OCI-LY3 (cell line): ENCODE data around the gene LRRC1.

Source experiments
- H2AFZ ChIP-seq: fragments of 200-600, 300-600 bp; shearing (Covaris generic); 2 replicates; pipeline ENCODE4 v1.6.0; 2014; ENCODE audit warnings: antibody characterized with exemption, low read depth, low read length
- H3K27ac ChIP-seq: fragments of 200-600, 300-600 bp; sonication (generic); 2 replicates; pipeline ENCODE4 v1.5.1; 2014; ENCODE audit warnings: mild to moderate bottlenecking, low read length, moderate library complexity, mixed read lengths
- H3K27me3 ChIP-seq: fragments of 200-600, 300-600 bp; sonication (generic); 2 replicates; pipeline ENCODE4 v1.6.1; 2014; ENCODE audit warnings: low read depth, low read length, mixed read lengths
- H3K36me3 ChIP-seq: fragments of 200-600, 300-600 bp; sonication (generic); replicated peaks from 2 replicates; pipeline ENCODE3; 2014; ENCODE audit warnings: low read depth, low read length, mixed read lengths
- H3K4me1 ChIP-seq: fragments of 300-600, 200-600 bp; sonication (generic); 2 replicates; pipeline ENCODE4 v1.6.1; 2014; ENCODE audit warnings: low read length, mixed read lengths
- H3K4me2 ChIP-seq: fragments of 200-600, 300-600 bp; sonication (generic); 2 replicates; pipeline ENCODE4 v1.6.1; 2014; ENCODE audit warnings: low read length, mixed read lengths
- H3K4me3 ChIP-seq: fragments of 300-600, 200-600 bp; sonication (generic); 2 replicates; pipeline ENCODE4 v1.5.1; 2014; ENCODE audit warnings: antibody characterized with exemption, mild to moderate bottlenecking, low read length, moderate library complexity
- H3K79me2 ChIP-seq: fragments of 300-600, 200-600 bp; shearing (Covaris generic); 2 replicates; pipeline ENCODE4 v1.6.1; 2014; ENCODE audit warnings: mild to moderate bottlenecking, low read length, mixed read lengths
- H3K9ac ChIP-seq: fragments of 300-600, 200-600 bp; shearing (Covaris generic); 2 replicates; pipeline ENCODE4 v1.6.0; 2014; ENCODE audit warnings: mild to moderate bottlenecking, low read length, moderate library complexity
- H3K9me3 ChIP-seq: fragments of 200-600, 300-600 bp; shearing (Covaris generic); 2 replicates; pipeline ENCODE4 v1.6.1; 2014; ENCODE audit warnings: low read length, mixed read lengths; ENCODE audit not compliant: insufficient read depth
- H4K20me1 ChIP-seq: fragments of 200-600, 300-600 bp; sonication (generic); 2 replicates; pipeline ENCODE4 v1.6.1; 2016; ENCODE audit warnings: low read length, mixed read lengths; ENCODE audit not compliant: insufficient read depth
- CTCF ChIP-seq: fragments of 200-600, 300-600 bp; sonication (generic); IDR thresholded peaks from 2 replicates; pipeline ENCODE4 v1.5.1; 2014; ENCODE audit warnings: antibody characterized with exemption, low read length, low read depth
- EZH2phosphoT487 ChIP-seq: fragments of 200-600 bp; shearing (Covaris generic); IDR thresholded peaks from 2 replicates; pipeline ENCODE4 v1.6.1; 2018; ENCODE audit warnings: antibody characterized with exemption, mixed run types, low read depth

The LRRC1 gene

GRCh38 chr6:53808302-53808881 is 13.6 kb downstream of the LRRC1 start:
- Histone ChIP-seq H3K36me3 (no peaks in the 10 kb centered on the region), H4K20me1 (no peaks in the 10 kb centered on the region), H3K4me2 (no peak overlapping the region), H3K27me3 (no peaks in the 10 kb centered on the region), H3K9ac (no peak overlapping the region), H3K27ac (no peak overlapping the region), H3K9me3 (no peaks in the 10 kb centered on the region), H3K4me1 (peaks cover 45% of the 10 kb centered on the region), H3K4me3 (no peak overlapping the region), H3K79me2 (peaks cover 15% of the 10 kb centered on the region; the same call in 1 of the 2 replicates), H2AFZ (no peak overlapping the region)
- TF ChIP-seq CTCF (no peak), EZH2phosphoT487 (no peak)

GRCh38 chr6:53809691-53810090 is 14.9 kb downstream of the LRRC1 start:
- Histone ChIP-seq H3K36me3 (no peaks in the 10 kb centered on the region), H3K9me3 (no peaks in the 10 kb centered on the region), H3K79me2 (peaks cover 16% of the 10 kb centered on the region; the same call in 1 of the 2 replicates), H3K9ac (no peak overlapping the region), H3K4me3 (no peak overlapping the region), H2AFZ (no peak overlapping the region), H3K27me3 (no peaks in the 10 kb centered on the region), H3K4me1 (peaks cover 57% of the 10 kb centered on the region), H3K4me2 (no peak overlapping the region), H3K27ac (no peak overlapping the region), H4K20me1 (no peaks in the 10 kb centered on the region)
- no peak for TF ChIP-seq CTCF

- no peak for TF ChIP-seq EZH2phosphoT487
- TF ChIP-seq CTCF = no peak
- peak overlapping the region; percentile 73 for H3K27ac ChIP-seq
- H4K20me1 ChIP-seq = no peaks in the 10 kb centered on the region
- H3K4me3 ChIP-seq = peak overlapping the region; percentile 61
- no peaks in the 10 kb centered on the region for H3K36me3 ChIP-seq
- H3K4me1 ChIP-seq = peaks cover 57% of the 10 kb centered on the region
- no peak overlapping the region for H2AFZ ChIP-seq
- H3K9me3 ChIP-seq = no peaks in the 10 kb centered on the region
- H3K4me2 ChIP-seq = peak overlapping the region; percentile 85
- H3K27me3 ChIP-seq = no peaks in the 10 kb centered on the region
- H3K79me2 ChIP-seq = peaks cover 16% of the 10 kb centered on the region; the same call in 1 of the 2 replicates
- H3K9ac ChIP-seq = peak overlapping the region; percentile 41
Measured at GRCh38 chr6:53811082-53811481, 16.3 kb downstream of the LRRC1 start.

- H3K4me3 ChIP-seq = no peak overlapping the region
- H2AFZ ChIP-seq = no peak overlapping the region
- no peak overlapping the region for H3K9ac ChIP-seq
- peaks cover 57% of the 10 kb centered on the region for H3K4me1 ChIP-seq
- H3K36me3 ChIP-seq = no peaks in the 10 kb centered on the region
- peaks cover 16% of the 10 kb centered on the region; the same call in 1 of the 2 replicates for H3K79me2 ChIP-seq
- H3K27me3 ChIP-seq = no peaks in the 10 kb centered on the region
- peak overlapping the region; percentile 85 for H3K4me2 ChIP-seq
- no peaks in the 10 kb centered on the region for H3K9me3 ChIP-seq
- TF ChIP-seq EZH2phosphoT487 (no peak), CTCF (no peak)
- peak overlapping the region; percentile 73 for H3K27ac ChIP-seq
- H4K20me1 ChIP-seq = no peaks in the 10 kb centered on the region
Measured at GRCh38 chr6:53811746-53812145, 16.9 kb downstream of the LRRC1 start.
